Measurements from ENCODE around the gene GPATCH2.

GPATCH2 gene

GRCh38 chr1:217577336-217577735 lies 53.6 kb downstream of the GPATCH2 start:
- DNase-seq (ENCODE audit: low read depth) = no peak

DNA sequence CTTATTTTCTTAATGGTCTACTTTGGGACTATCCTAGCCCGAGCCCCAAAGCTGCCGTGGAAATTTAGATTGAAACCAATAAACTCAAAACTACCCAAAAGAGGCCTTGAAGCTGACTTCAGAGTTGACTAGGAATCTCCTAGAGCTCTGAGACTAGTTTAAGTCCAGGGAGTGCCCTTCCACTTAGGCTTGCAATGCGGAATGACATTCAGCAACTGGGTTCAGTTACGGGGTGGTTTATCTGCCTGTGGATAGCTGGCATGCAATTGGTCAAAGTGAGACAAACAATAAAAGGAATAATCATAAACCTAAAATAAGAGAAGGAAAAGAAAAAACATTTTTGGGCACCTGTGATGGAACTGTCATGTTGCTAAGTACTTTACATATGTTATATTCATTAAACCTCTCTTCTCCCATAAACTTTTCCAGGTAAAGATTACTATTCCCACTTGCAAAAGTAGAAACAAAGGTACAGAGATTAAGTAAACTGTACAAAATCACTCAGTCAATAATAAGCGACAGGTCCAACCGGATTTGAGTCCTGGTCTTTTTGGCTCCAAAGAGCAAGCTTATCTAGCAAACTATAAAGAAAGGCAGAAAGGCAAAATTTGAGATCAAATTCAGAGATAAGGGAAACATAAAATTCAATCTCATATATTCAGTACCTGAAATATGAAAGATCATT lies 56.5 kb downstream of the GPATCH2 start:
- DNase-seq (ENCODE audit: low read depth) = no peak

DNA sequence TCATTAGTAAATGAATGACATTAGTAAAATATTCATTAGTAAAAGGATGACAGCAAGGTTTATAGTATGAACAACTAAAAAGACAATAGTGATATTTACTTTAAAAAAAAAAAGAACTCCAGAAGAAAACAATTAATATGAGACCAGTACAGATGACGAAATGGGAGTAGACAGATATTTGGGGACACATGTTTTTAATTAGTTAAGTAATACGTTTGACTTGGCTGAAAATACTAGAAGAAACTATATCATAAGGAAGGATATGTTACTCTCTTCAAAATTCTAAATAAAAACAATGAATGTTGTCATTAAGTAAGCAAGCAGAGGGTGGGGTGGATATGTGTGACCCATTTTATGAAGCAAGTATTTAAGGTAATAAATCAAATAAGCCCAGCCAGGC lies 61.9 kb downstream of the GPATCH2 start:
- no peak for DNase-seq (ENCODE audit: low read depth)

DNA sequence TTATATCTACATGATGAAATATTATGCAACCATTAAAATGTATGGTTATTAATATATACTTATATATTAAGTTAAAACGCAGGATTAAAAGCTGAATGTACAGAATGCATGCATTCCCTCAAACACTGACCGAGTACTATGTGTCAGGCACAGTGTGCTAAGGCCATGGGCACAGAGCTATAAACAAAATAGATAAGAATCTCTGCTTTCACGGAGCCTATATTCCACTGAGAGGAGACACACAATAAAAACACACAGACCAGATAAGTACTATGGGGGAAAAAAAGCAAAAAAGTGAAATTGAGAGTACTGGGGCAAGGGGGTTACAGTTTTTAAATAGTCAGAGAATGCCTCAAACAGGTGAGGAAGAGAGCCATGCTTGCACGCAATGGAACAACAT lies 62.7 kb downstream of the GPATCH2 start:
- no peak for DNase-seq (ENCODE audit: low read depth)

- DNase-seq (ENCODE audit: low read depth) = no peak
Observed at GRCh38 chr1:217564833-217565232, 66.1 kb downstream of the GPATCH2 start.

DNA sequence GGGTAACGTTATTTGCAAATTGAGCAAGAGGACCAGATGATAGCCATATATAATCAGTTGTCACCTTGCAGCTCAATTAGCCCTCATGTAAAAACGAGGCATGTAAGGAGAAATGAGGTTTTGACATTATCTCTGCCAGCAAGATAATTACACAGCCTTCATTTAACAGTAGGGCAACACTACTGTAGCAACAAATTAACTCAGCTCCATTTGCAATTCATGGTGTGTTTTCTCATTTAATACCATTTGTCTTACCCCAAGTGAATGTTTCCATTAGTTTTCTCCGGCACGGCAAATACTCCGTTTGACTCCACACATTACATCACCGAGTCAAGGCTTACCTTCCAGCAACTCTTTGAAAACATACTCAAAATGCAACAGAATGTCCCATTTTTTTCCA lies 66.7 kb downstream of the GPATCH2 start:
- DNase-seq (ENCODE audit: low read depth) = no peak

- no peak for DNase-seq (ENCODE audit: low read depth)
Observed at GRCh38 chr1:217563179-217563578, 67.7 kb downstream of the GPATCH2 start.

DNA sequence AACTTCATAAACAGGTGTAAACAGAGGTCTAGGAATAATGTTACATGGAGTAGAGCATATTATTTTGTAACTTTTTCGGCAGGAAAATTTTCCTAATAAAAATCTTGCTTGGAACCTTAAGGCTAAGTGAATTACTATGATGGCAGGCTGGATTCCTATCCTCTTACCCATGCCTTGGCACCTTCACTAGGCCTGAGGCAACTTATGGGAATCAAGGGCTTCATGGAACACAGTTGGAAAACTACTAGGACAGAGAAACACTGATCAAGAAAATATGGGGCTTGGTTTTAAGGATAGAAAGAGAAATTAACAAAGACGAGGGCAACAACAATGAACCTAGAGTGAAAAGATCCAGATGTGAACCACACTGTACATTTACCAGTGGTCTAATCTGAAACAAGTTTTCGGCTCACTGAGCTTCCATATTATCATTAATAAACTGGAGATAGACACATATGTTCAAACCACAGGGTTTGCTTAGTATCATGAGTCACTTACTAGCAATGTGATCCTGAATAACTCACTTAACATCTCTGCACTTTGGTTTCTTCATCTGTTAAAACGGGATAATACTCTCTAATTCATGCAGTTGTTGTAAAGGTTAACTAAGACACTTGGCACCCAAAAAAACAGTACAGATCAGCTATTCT lies 68.5 kb downstream of the GPATCH2 start:
- DNase-seq (ENCODE audit: low read depth) = peak; percentile 91

DNA sequence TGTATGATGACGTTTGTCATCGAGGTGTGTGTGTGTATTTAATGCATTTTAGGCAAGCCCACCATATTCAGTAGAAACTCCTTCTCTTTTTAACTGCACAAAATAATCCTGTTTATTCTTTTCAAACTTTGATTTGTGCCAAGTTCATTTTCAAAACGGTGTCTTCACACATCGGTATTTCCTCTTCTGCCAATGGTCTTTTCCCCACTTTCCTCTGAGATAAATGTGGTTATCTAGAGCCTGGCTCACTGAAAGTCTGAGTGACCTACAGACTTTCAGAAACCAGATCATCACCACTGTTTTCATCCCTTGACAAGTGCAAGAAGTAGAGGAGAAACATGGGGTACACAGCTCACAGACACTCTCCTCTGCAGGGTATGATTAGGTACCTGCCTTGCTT lies 69.4 kb downstream of the GPATCH2 start:
- no peak for DNase-seq (ENCODE audit: low read depth)

DNA sequence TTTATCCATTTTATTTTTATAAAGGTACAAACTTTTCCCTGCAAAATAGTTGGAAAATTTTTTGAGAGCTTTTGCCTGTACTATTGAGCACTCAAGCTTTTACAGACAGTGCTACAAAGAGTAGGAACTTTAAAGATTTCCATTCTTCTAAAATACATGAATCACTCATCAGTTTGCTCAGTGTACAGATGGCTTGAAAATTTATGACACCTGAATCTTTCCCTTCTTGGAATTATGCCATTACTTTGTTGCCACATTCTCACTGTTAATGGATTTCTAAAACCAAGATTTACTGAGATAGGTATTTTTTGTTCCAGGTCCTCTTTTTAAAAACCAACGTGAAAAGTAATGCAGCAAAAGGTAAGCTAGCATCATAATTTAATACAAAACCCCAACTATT lies 76.0 kb downstream of the GPATCH2 start:
- DNase-seq (ENCODE audit: low read depth) = peak; percentile 20

DNA sequence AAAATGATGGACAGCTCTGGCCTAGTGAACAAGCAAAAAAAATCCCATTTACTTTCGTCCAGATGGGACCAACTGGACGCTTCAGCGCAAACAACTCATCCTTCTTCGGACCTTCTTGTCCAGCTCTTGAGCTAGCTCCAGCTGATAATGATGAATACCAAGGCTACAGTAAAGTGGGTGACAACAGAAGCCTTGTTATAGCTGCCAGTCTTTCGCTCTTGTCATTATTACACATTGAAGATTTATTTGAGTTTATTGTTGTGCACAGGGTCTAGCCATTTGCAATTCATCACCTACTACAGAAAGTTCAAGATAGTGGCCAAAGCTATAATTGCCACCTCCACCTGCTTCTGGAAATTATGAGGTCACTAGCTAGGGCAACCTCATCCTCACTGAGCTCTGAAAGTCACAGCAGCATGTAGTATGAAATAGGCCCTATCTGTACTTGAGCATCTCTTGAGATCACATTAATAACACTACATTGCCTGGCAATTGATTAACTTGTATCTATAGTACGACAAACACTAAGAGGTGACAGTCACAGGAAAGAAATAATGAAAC lies 76.9 kb downstream of the GPATCH2 start:
- DNase-seq (ENCODE audit: low read depth) = no peak

DNA sequence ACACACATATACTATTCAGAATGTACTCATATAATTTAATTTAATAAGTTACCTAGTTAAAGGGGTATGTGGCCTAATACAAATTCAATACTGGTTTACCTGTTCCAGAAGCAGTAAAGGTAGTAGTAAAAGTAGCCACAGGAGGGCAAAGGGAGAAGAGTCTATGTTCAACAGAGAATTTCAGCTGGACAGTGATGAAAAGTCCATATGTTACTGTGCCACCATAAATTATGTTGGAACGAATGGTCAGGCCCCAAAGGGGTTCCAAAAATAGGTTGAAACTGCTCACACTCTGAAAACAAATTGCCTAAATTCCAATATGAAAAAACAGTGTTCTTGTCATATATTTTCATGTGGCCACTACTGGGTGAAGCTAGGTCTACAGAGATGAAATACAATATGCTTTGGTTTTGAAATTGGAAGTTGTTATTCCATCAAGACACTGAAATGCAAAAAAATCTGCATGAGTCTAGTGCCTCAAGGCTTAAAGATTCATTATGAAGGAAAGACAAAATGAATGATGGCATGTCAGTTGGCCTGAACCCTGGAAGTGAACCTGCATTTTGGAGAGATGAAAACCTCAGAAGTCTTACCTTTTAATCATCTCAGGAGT lies 78.4 kb downstream of the GPATCH2 start:
- no peak for DNase-seq (ENCODE audit: low read depth)

DNA sequence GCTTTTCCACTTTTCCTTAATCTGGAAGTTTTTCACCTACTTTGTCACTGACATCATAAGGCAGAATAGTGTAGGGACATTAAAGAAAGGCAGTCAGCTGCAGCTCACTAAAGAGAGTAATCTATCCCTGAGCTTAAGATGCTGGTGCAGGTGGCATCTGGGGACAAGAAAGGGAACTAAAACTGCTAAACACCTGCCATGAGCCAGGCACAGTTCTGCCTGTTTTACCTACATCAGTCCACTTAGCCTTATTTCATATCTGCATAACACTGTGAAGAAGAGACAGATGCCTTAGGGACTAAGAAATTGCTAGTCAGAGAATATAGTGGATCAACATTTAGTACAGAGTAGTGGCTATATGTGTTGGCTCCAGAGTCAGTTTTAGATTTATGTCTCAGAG lies 88.1 kb downstream of the GPATCH2 start:
- DNase-seq (ENCODE audit: low read depth) = no peak

DNA sequence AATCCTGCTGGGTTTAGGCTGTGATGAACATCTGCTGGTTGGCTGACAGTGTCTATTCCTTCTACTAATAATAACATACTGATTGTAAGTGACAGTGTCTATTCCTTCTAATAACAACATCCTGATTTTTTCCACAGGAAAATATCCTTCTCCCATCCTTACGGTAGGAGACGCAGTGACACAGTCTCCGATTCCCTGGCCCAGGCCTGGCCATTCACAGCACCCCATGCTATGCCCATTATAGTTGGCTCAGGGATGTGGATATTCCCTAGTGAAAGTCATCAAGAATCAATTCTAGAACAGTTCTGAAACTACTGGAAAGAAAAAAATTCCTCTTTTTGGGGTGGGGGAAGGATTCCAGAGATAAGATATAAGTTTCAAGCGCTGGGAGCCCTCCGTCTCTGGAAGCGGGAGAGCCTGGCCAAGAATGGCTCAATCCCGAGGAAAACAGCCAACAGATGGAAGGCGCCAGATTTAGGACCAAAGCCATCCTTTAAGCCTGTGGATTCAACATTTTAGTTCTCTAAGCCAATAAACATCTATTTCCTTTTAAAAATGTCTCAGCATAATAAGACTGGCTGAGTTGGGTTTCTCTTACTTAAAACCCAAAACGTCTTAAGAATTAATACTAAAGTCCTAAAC lies 88.6 kb downstream of the GPATCH2 start:
- DNase-seq (ENCODE audit: low read depth) = no peak

GRCh38 chr1:217540321-217540720 lies 90.6 kb downstream of the GPATCH2 start:
- no peak for DNase-seq (ENCODE audit: low read depth)

GRCh38 chr1:217539510-217539909 lies 91.4 kb downstream of the GPATCH2 start:
- DNase-seq (ENCODE audit: low read depth) = no peak

DNA sequence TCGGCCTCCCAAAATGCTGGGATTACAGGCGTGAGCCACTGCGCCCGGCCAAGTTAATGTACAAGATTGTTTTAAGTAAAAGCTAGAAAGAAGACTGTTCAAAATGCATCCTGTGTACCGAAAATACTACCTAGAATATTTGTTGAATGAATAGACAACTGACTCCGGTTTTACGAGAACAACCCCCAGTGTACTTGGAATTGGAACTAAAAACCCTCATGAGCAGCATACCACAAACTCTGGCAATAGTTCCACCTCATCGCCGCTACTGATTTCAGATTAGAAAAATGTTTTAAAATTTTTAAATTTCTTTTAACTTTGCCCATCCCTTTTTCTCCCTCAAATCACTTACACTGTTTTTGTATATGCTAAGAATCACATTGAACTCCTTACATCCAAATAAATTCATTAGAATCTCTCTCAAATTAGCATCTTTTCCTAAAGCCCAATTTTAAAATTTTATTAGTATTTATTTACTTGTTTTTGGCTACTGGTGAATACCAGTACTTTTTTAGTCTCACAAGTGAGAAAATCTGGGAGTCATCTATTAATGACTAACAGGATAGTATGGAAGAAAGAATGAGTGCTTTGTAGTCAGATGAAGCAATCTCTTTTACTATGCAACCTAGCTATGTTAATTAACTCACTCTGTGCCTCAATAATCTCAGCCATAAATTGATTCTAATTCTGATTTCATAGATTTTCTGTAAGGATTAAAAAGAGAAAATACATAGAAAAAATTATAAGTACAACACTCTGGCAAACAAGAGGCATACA lies 95.1 kb downstream of the GPATCH2 start:
- peak; percentile 45 for DNase-seq (ENCODE audit: low read depth)

DNA sequence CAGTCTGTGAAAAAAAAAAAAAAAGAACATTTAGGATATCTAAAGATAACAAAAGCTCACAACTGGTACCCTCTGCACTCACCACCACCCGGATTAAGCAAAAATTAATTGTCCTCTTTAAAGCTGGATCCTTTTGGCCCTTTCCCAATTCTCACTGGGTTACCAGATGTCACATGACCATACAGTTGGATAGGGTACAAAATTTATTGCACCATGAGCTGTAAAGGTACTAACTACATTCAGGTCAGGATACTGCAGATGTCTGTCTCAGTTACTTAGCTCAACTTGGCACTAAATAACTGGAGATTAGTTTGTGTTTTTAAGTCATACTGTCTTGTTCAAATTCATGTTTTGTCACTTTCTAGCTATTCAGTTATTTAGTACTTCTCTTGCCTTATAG lies 96.3 kb downstream of the GPATCH2 start:
- peak; percentile 36 for DNase-seq (ENCODE audit: low read depth)

DNA sequence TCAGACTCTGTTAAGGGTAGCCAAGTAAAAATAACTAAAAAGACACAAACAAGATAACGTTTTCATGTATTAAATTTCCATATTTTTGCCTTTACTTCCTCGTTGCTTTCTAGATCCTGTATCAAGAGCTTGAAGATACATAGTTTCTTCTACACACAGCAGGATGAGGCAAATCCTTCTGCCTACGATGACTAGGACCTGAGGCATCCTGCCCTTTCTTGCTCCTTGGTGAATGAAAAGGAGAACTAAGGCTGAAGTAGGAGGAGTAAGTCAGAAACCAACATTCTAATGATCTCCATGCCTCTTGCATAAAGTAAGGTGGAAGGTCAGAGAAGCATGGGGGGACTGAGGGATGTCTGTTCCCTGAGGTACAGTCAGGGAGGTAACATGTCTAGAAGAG lies 102.6 kb downstream of the GPATCH2 start:
- DNase-seq (ENCODE audit: low read depth) = peak; percentile 71

GRCh38 chr1:217527151-217527550 lies 103.7 kb downstream of the GPATCH2 start:
- no peak for DNase-seq (ENCODE audit: low read depth)

- DNase-seq (ENCODE audit: low read depth) = no peak
Observed at GRCh38 chr1:217526636-217527035, 104.3 kb downstream of the GPATCH2 start.

Measured in amniotic epithelial cell (primary cell).